ENCODE data around the gene EWSR1.

GRCh38 chr22:29275167-29275566 is 7.1 kb downstream of the EWSR1 start:
- no peak for TF ChIP-seq CREB1 (CRISPR knock-in tag; IDR thresholded peaks at IDR 0.05; ENCODE audit: low read depth)
- TF ChIP-seq CTCF (conservative IDR thresholded peaks at IDR 0.05; ENCODE audit: low read depth in 2 of 2): no peak
- TF ChIP-seq, protein P1, sequence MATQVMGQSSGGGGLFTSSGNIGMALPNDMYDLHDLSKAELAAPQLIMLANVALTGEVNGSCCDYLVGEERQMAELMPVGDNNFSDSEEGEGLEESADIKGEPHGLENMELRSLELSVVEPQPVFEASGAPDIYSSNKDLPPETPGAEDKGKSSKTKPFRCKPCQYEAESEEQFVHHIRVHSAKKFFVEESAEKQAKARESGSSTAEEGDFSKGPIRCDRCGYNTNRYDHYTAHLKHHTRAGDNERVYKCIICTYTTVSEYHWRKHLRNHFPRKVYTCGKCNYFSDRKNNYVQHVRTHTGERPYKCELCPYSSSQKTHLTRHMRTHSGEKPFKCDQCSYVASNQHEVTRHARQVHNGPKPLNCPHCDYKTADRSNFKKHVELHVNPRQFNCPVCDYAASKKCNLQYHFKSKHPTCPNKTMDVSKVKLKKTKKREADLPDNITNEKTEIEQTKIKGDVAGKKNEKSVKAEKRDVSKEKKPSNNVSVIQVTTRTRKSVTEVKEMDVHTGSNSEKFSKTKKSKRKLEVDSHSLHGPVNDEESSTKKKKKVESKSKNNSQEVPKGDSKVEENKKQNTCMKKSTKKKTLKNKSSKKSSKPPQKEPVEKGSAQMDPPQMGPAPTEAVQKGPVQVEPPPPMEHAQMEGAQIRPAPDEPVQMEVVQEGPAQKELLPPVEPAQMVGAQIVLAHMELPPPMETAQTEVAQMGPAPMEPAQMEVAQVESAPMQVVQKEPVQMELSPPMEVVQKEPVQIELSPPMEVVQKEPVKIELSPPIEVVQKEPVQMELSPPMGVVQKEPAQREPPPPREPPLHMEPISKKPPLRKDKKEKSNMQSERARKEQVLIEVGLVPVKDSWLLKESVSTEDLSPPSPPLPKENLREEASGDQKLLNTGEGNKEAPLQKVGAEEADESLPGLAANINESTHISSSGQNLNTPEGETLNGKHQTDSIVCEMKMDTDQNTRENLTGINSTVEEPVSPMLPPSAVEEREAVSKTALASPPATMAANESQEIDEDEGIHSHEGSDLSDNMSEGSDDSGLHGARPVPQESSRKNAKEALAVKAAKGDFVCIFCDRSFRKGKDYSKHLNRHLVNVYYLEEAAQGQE (IDR thresholded peaks at IDR 0.05; ENCODE audit: unreplicated experiment): no peak
- no peak for TF ChIP-seq POLR2AphosphoS5 (IDR thresholded peaks at IDR 0.05; ENCODE audit: low read depth)
- TF ChIP-seq EZH2 (IDR thresholded peaks at IDR 0.05; ENCODE audit: low read depth, unreplicated experiment): no peak
- TF ChIP-seq NANOG (IDR thresholded peaks at IDR 0.05; ENCODE audit: borderline replicate concordance): no peak
- TF ChIP-seq STAT1 (IDR thresholded peaks at IDR 0.05; ENCODE audit: unreplicated experiment): no peak
- TF ChIP-seq EZH2phosphoT487 (IDR thresholded peaks at IDR 0.05; ENCODE audit: unreplicated experiment): no peak
- TF ChIP-seq, protein P2, sequence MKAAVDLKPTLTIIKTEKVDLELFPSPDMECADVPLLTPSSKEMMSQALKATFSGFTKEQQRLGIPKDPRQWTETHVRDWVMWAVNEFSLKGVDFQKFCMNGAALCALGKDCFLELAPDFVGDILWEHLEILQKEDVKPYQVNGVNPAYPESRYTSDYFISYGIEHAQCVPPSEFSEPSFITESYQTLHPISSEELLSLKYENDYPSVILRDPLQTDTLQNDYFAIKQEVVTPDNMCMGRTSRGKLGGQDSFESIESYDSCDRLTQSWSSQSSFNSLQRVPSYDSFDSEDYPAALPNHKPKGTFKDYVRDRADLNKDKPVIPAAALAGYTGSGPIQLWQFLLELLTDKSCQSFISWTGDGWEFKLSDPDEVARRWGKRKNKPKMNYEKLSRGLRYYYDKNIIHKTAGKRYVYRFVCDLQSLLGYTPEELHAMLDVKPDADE (IDR thresholded peaks at IDR 0.05): no peak
- TF ChIP-seq JUNB (IDR thresholded peaks at IDR 0.05; ENCODE audit: unreplicated experiment): no peak
- TF ChIP-seq ZNF114 (CRISPR knock-in tag; IDR thresholded peaks at IDR 0.05): no peak
- TF ChIP-seq ZNF331 (CRISPR knock-in tag; IDR thresholded peaks at IDR 0.05; ENCODE audit: low read depth): no peak

Measured in GM23338 (cell line).